ENCODE results near the gene AADACL4. TPM values are rescaled to one million over a fixed set of nuclear protein-coding genes. Genes with fewer than 3 reads are reported as not detected.

The AADACL4 gene
- total RNA-seq, 1 donor from 2014 or later: not detected

GRCh38 chr1:12620488-12620865 lies 23.4 kb upstream of the AADACL4 start:
- peaks cover 21% of the 10 kb centered on the region for H3K79me2 ChIP-seq (ENCODE audit: insufficient read depth, low read length)
- H3K36me3 ChIP-seq (ENCODE audit: insufficient read depth, low read length): no peaks in the 10 kb centered on the region
- no peak for FAIRE-seq
- H3K27ac ChIP-seq (ENCODE audit: low read depth, low read length): no peak overlapping the region
- peaks cover 28% of the 10 kb centered on the region for H3K4me1 ChIP-seq (ENCODE audit: insufficient read depth, low read length)
- H3K27me3 ChIP-seq (ENCODE audit: insufficient read depth, low read length): peaks cover 5% of the 10 kb centered on the region
- H3K4me3 ChIP-seq (ENCODE audit: insufficient read depth, low read depth, low read length): no peak overlapping the region
- H2AFZ ChIP-seq (ENCODE audit: low read depth, low read length): no peak overlapping the region
- no peak overlapping the region for H3K4me3 Mint-ChIP-seq (ENCODE audit: unreplicated experiment)
- H3K9me3 ChIP-seq (ENCODE audit: insufficient read depth, low read depth, low read length): no peaks in the 10 kb centered on the region
- no peaks in the 10 kb centered on the region for H4K20me1 ChIP-seq (ENCODE audit: insufficient read depth, low read length)
- DNase-seq (ENCODE audit: low read depth): no peak
- H3K27me3 Mint-ChIP-seq (ENCODE audit: low read depth, unreplicated experiment): peaks cover 25% of the 10 kb centered on the region
- H3K9me3 Mint-ChIP-seq (ENCODE audit: unreplicated experiment): no peaks in the 10 kb centered on the region
- no peaks in the 10 kb centered on the region for H3K36me3 Mint-ChIP-seq (ENCODE audit: low read depth, unreplicated experiment)
- peaks cover 25% of the 10 kb centered on the region for H3K4me1 Mint-ChIP-seq (ENCODE audit: low read depth, unreplicated experiment)
- no peak overlapping the region for H3K27ac Mint-ChIP-seq (ENCODE audit: unreplicated experiment)
- peak overlapping the region; percentile 21 for H3K9ac ChIP-seq (ENCODE audit: low read length)
- TF ChIP-seq CTCF (IDR thresholded peaks at IDR 0.05; ENCODE audit: insufficient read depth, low read depth, low read length) (no peak), EZH2 (IDR thresholded peaks at IDR 0.05; ENCODE audit: insufficient read depth, low read length) (no peak)
- peak overlapping the region; percentile 95 for H3K4me2 ChIP-seq (ENCODE audit: low read length)

GRCh38 chr1:12620931-12621330 lies 23.0 kb upstream of the AADACL4 start:
- no peaks in the 10 kb centered on the region for H3K9me3 ChIP-seq (ENCODE audit: insufficient read depth, low read depth, low read length)
- DNase-seq (ENCODE audit: low read depth) (no peak), FAIRE-seq (no peak)
- H4K20me1 ChIP-seq (ENCODE audit: insufficient read depth, low read length): no peaks in the 10 kb centered on the region
- H3K36me3 Mint-ChIP-seq (ENCODE audit: low read depth, unreplicated experiment): no peaks in the 10 kb centered on the region
- peaks cover 28% of the 10 kb centered on the region for H3K4me1 ChIP-seq (ENCODE audit: insufficient read depth, low read length)
- peaks cover 16% of the 10 kb centered on the region for H3K79me2 ChIP-seq (ENCODE audit: insufficient read depth, low read length)
- peaks cover 21% of the 10 kb centered on the region for H3K4me1 Mint-ChIP-seq (ENCODE audit: low read depth, unreplicated experiment)
- no peak overlapping the region for H3K27ac Mint-ChIP-seq (ENCODE audit: unreplicated experiment)
- TF ChIP-seq EZH2 (IDR thresholded peaks at IDR 0.05; ENCODE audit: insufficient read depth, low read length) (no peak), CTCF (IDR thresholded peaks at IDR 0.05; ENCODE audit: insufficient read depth, low read depth, low read length) (no peak)
- no peaks in the 10 kb centered on the region for H3K36me3 ChIP-seq (ENCODE audit: insufficient read depth, low read length)
- no peak overlapping the region for H3K4me3 ChIP-seq (ENCODE audit: insufficient read depth, low read depth, low read length)
- H3K27me3 Mint-ChIP-seq (ENCODE audit: low read depth, unreplicated experiment): peaks cover 25% of the 10 kb centered on the region
- peak overlapping the region; percentile 21 for H3K9ac ChIP-seq (ENCODE audit: low read length)
- peaks cover 5% of the 10 kb centered on the region for H3K27me3 ChIP-seq (ENCODE audit: insufficient read depth, low read length)
- no peak overlapping the region for H2AFZ ChIP-seq (ENCODE audit: low read depth, low read length)
- no peak overlapping the region for H3K4me3 Mint-ChIP-seq (ENCODE audit: unreplicated experiment)
- H3K9me3 Mint-ChIP-seq (ENCODE audit: unreplicated experiment): no peaks in the 10 kb centered on the region
- peak overlapping the region; percentile 95 for H3K4me2 ChIP-seq (ENCODE audit: low read length)
- H3K27ac ChIP-seq (ENCODE audit: low read depth, low read length): no peak overlapping the region
